ENCODE data around the gene RANBP17. TPM values are rescaled to one million over a fixed set of nuclear protein-coding genes. Genes with fewer than 3 reads are reported as not detected.

The RANBP17 gene
- total RNA-seq, 2 experiments from 2014 or later: not detected

DNA sequence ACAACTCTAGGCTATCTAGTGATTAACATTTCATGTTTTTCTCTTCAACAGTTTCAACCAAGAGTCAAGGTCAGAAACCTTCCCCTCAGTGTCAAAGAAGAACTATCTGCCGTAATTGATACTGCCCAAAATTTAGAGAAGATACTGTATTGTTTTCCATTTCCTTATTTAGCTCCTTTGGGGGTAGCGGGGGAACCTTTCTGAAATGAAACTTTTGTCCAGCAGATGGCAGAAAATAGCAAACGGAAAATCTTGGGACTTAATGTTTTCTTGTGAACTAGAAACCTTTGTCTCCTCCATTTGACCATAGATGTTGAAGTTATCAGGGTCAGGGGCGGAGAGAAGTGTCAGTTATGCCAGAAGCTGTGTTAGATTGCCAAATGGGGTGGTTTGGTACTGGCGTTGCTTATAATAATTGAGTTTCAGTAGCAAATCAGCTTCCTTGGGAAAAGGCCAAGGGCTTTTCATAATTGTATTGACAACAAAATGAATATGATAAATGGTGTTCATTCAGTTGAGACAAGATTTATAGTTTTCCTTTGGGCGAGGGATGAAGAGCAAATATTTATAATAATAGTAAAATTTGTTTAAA is 345.5 kb downstream of the RANBP17 start:
- CTCF ChIA-PET: interaction anchor here (0.6 to 4.1 kb wide), 16 partner anchors 9 to 704 kb away, joined by 3 to 19 read pairs (median 4); no protein-coding TSS in a partner anchor
- no peak overlapping the region for H3K4me3 Mint-ChIP-seq
- POLR2A ChIA-PET: no interaction called here

GRCh38 chr5:171221916-171222315 is 360.1 kb downstream of the RANBP17 start:
- ATAC-seq (no peak), DNase-seq (no peak)
- ChIA-PET CTCF (no interaction called here), POLR2A (no interaction called here)
- intact Hi-C loops (cut with DNase I, micrococcal nuclease): no loop called here
- Mint-ChIP-seq H3K27ac (no peak overlapping the region), H3K4me3 (no peak overlapping the region), H3K27me3 (peaks cover 12% of the 10 kb centered on the region), H3K36me3 (ENCODE audit: low read depth) (no peaks in the 10 kb centered on the region), H3K9me3 (ENCODE audit: low read depth) (no peaks in the 10 kb centered on the region), H3K4me1 (no peaks in the 10 kb centered on the region)

More for the DNA sequence above, 345.5 kb downstream of the RANBP17 start:
- DNase-seq (peak; percentile 16), ATAC-seq (no peak)
- Mint-ChIP-seq H3K4me1 (no peaks in the 10 kb centered on the region), H3K9me3 (ENCODE audit: low read depth) (no peaks in the 10 kb centered on the region), H3K36me3 (ENCODE audit: low read depth) (no peaks in the 10 kb centered on the region), H3K27me3 (peaks cover 8% of the 10 kb centered on the region), H3K27ac (no peak overlapping the region)
- intact Hi-C loops (cut with DNase I, micrococcal nuclease): loop anchor here in 1 of 2 experiments (1.0 to 5.0 kb wide), 4 partner anchors 130 to 570 kb away; no protein-coding TSS in a partner anchor

- CTCF ChIA-PET: no interaction called here
- no peak for ATAC-seq
- Mint-ChIP-seq H3K27me3 (peaks cover 9% of the 10 kb centered on the region), H3K4me3 (no peak overlapping the region), H3K27ac (no peak overlapping the region), H3K36me3 (ENCODE audit: low read depth) (no peaks in the 10 kb centered on the region), H3K4me1 (no peaks in the 10 kb centered on the region), H3K9me3 (ENCODE audit: low read depth) (no peaks in the 10 kb centered on the region)
- POLR2A ChIA-PET: no interaction called here
- intact Hi-C loops (cut with DNase I, micrococcal nuclease): no loop called here
- DNase-seq: no peak
Observed at GRCh38 chr5:171223927-171224326, 362.1 kb downstream of the RANBP17 start.

GRCh38 chr5:171226096-171226754 is 364.4 kb downstream of the RANBP17 start:
- CTCF ChIA-PET: interaction anchor here (0.9 to 1.3 kb wide), 2 partner anchors 19 to 34 kb away, joined by 4 to 6 read pairs; no protein-coding TSS in a partner anchor
- intact Hi-C loops (cut with DNase I, micrococcal nuclease): no loop called here

GRCh38 chr5:171226864-171227263 is 365.0 kb downstream of the RANBP17 start:
- CTCF ChIA-PET: interaction anchor here (0.9 to 1.3 kb wide), 2 partner anchors 20 to 34 kb away, joined by 4 to 6 read pairs; no protein-coding TSS in a partner anchor
- no peaks in the 10 kb centered on the region for H3K9me3 Mint-ChIP-seq (ENCODE audit: low read depth)

More at GRCh38 chr5:171226096-171226754, 364.4 kb downstream of the RANBP17 start:
- H3K4me1 Mint-ChIP-seq: no peaks in the 10 kb centered on the region
- POLR2A ChIA-PET: no interaction called here
- ATAC-seq: no peak
- H3K9me3 Mint-ChIP-seq (ENCODE audit: low read depth): no peaks in the 10 kb centered on the region
- H3K36me3 Mint-ChIP-seq (ENCODE audit: low read depth): no peaks in the 10 kb centered on the region
- no peak for DNase-seq
- peaks cover 8% of the 10 kb centered on the region for H3K27me3 Mint-ChIP-seq
- no peak overlapping the region for H3K4me3 Mint-ChIP-seq
- no peak overlapping the region for H3K27ac Mint-ChIP-seq

DNA sequence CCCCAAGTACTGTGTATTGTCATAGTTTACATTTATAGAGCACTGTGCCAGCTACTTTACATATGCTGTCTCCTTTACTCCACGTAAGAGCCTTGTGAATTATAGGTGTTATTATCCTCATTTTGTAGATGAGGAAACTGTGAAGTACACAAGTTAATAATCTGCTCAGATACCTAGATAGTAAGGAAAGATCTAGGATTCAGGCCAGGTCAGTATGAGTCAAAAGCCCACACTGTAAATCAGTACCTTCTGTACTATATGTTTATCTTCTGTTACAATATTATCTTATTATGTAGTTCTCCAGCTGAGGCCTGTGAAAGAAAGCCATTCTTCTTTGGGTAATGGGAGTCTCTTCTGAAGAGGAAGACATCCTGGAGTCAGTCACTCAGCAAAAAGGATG is 374.8 kb downstream of the RANBP17 start:
- intact Hi-C loops (cut with DNase I, micrococcal nuclease): no loop called here
- POLR2A ChIA-PET: no interaction called here
- H3K36me3 Mint-ChIP-seq (ENCODE audit: low read depth): no peaks in the 10 kb centered on the region
- ATAC-seq (no peak), DNase-seq (no peak)
- no peaks in the 10 kb centered on the region for H3K9me3 Mint-ChIP-seq (ENCODE audit: low read depth)
- H3K27me3 Mint-ChIP-seq: peaks cover 4% of the 10 kb centered on the region
- no peak overlapping the region for H3K27ac Mint-ChIP-seq
- no peaks in the 10 kb centered on the region for H3K4me1 Mint-ChIP-seq
- CTCF ChIA-PET: no interaction called here
- H3K4me3 Mint-ChIP-seq: no peak overlapping the region

More at GRCh38 chr5:171226864-171227263, 365.0 kb downstream of the RANBP17 start:
- DNase-seq (no peak), ATAC-seq (no peak)
- H3K4me3 Mint-ChIP-seq: no peak overlapping the region
- peaks cover 4% of the 10 kb centered on the region for H3K27me3 Mint-ChIP-seq
- no peaks in the 10 kb centered on the region for H3K36me3 Mint-ChIP-seq (ENCODE audit: low read depth)
- POLR2A ChIA-PET: no interaction called here
- intact Hi-C loops (cut with DNase I, micrococcal nuclease): no loop called here
- H3K27ac Mint-ChIP-seq: no peak overlapping the region
- H3K4me1 Mint-ChIP-seq: no peaks in the 10 kb centered on the region

GRCh38 chr5:171242521-171242920 is 380.7 kb downstream of the RANBP17 start:
- Mint-ChIP-seq H3K27me3 (peaks cover 5% of the 10 kb centered on the region), H3K9me3 (ENCODE audit: low read depth) (no peaks in the 10 kb centered on the region), H3K4me3 (no peak overlapping the region), H3K27ac (no peak overlapping the region), H3K36me3 (ENCODE audit: low read depth) (no peaks in the 10 kb centered on the region), H3K4me1 (no peaks in the 10 kb centered on the region)
- POLR2A ChIA-PET: no interaction called here
- DNase-seq (no peak), ATAC-seq (no peak)
- CTCF ChIA-PET: no interaction called here
- intact Hi-C loops (cut with DNase I, micrococcal nuclease): no loop called here

- Mint-ChIP-seq H3K4me1 (no peaks in the 10 kb centered on the region), H3K4me3 (no peak overlapping the region), H3K27me3 (peaks cover 5% of the 10 kb centered on the region), H3K27ac (no peak overlapping the region), H3K9me3 (ENCODE audit: low read depth) (peaks cover 20% of the 10 kb centered on the region), H3K36me3 (ENCODE audit: low read depth) (peaks cover 2% of the 10 kb centered on the region)
- POLR2A ChIA-PET: no interaction called here
- CTCF ChIA-PET: no interaction called here
- DNase-seq (no peak), ATAC-seq (no peak)
- intact Hi-C loops (cut with DNase I, micrococcal nuclease): no loop called here
Observed at GRCh38 chr5:171246231-171246630, 384.4 kb downstream of the RANBP17 start.

GRCh38 chr5:171249460-171249859 is 387.6 kb downstream of the RANBP17 start:
- H3K27ac Mint-ChIP-seq: no peak overlapping the region
- no peak for DNase-seq
- peaks cover 22% of the 10 kb centered on the region for H3K9me3 Mint-ChIP-seq (ENCODE audit: low read depth)
- H3K27me3 Mint-ChIP-seq: peaks cover 5% of the 10 kb centered on the region
- ChIA-PET POLR2A (no interaction called here), CTCF (no interaction called here)
- ATAC-seq: no peak
- intact Hi-C loops (cut with DNase I, micrococcal nuclease): no loop called here
- no peak overlapping the region for H3K4me3 Mint-ChIP-seq
- H3K36me3 Mint-ChIP-seq (ENCODE audit: low read depth): peaks cover 2% of the 10 kb centered on the region
- H3K4me1 Mint-ChIP-seq: no peaks in the 10 kb centered on the region

DNA sequence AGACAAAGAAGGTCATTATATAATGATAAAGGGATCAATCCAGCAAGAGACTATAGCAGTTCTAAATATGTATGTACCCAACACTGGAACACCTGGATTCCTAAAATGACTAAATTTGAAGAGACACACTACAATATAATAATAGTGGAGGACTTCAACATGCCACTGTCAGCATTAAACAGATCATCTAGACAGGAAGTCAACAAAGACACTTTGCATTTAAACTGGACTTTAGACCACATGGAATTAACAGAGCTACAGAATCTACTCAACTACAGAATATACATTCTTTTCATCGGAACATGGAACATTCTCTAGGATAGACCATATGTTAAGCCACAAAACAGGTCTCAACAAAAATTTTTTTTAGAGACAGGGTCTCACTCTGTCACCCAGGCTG is 388.9 kb downstream of the RANBP17 start:
- Mint-ChIP-seq H3K36me3 (ENCODE audit: low read depth) (peaks cover 2% of the 10 kb centered on the region), H3K27ac (no peak overlapping the region), H3K4me3 (no peak overlapping the region), H3K4me1 (no peaks in the 10 kb centered on the region), H3K9me3 (ENCODE audit: low read depth) (peaks cover 22% of the 10 kb centered on the region), H3K27me3 (peaks cover 7% of the 10 kb centered on the region)
- DNase-seq: no peak
- intact Hi-C loops (cut with DNase I, micrococcal nuclease): no loop called here
- CTCF ChIA-PET: no interaction called here
- POLR2A ChIA-PET: no interaction called here
- no peak for ATAC-seq

DNA sequence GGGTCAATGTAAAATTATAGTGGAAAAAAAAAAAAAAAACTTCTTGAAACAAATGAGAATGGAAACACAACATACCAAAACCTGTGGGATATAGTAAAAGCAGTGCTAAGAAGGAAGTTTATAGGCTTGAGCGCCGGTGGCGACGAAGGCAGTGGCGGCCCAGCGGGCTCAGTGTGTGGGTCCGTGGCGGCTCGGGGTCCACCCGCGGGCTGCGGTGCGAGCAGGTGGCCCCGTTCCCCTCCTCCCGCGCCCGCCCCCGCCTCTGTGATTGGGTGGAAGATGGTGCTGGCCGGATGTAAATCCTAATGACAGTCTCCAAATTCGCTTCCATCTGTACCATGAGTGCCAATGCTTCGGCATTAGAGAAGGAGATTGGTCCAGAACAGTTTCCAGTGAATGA is 389.7 kb downstream of the RANBP17 start:
- H3K9me3 Mint-ChIP-seq (ENCODE audit: low read depth): peaks cover 22% of the 10 kb centered on the region

DNA sequence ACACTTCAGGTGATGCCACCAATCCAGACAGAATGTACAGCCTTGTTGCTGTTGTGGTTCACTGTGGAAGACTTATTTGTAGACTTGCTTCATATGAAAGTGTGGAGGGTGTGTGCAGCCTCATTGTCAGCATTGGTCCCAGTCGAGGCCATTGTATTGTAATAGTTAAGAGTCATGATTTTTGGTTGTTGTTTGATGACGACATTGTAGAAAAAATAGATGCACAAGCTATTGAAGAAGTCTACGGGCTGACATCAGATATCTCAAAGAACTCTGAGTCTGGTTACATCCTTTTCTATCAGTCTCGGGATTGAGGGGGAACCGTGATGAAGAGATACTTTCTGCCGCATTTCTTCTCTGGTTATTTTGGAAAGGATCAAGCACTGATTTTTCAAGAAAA is 390.9 kb downstream of the RANBP17 start:
- no peak overlapping the region for H3K4me3 Mint-ChIP-seq
- intact Hi-C loops (cut with DNase I, micrococcal nuclease): no loop called here
- H3K36me3 Mint-ChIP-seq (ENCODE audit: low read depth): peaks cover 2% of the 10 kb centered on the region
- no peak overlapping the region for H3K27ac Mint-ChIP-seq
- peaks cover 22% of the 10 kb centered on the region for H3K9me3 Mint-ChIP-seq (ENCODE audit: low read depth)
- no peaks in the 10 kb centered on the region for H3K4me1 Mint-ChIP-seq
- ChIA-PET POLR2A (no interaction called here), CTCF (no interaction called here)
- DNase-seq (no peak), ATAC-seq (no peak)
- peaks cover 5% of the 10 kb centered on the region for H3K27me3 Mint-ChIP-seq

More for the DNA sequence above, 389.7 kb downstream of the RANBP17 start:
- ATAC-seq (no peak), DNase-seq (no peak)
- CTCF ChIA-PET: interaction anchor here (0.6 kb wide), 1 partner anchor 441 kb away, joined by 3 read pairs; no protein-coding TSS in a partner anchor
- Mint-ChIP-seq H3K27ac (no peak overlapping the region), H3K4me3 (no peak overlapping the region), H3K27me3 (peaks cover 5% of the 10 kb centered on the region), H3K4me1 (no peaks in the 10 kb centered on the region), H3K36me3 (ENCODE audit: low read depth) (peaks cover 2% of the 10 kb centered on the region)
- POLR2A ChIA-PET: no interaction called here
- intact Hi-C loops (cut with DNase I, micrococcal nuclease): no loop called here

All from activated CD4-positive, alpha-beta T cell treated with anti-CD3 and anti-CD28 coated beads for 36 hours (primary cell).